HCT116 (cell line): ENCODE data around the gene HOXD13.

Source experiments
- CTCF ChIP-seq, 3 experiments: fragments of 200-600 bp in 1 of 3; sonication (generic) in 1 of 3; IDR thresholded peaks in 2 of 3; conservative IDR thresholded peaks in 1 of 3; 2 replicates each; pipeline ENCODE4 v1.5.1; 2012 to 2017; ENCODE audit warnings: low read depth in 2 of 3, low read length in 2 of 3, antibody characterized with exemption in 1 of 3, borderline replicate concordance in 1 of 3, control low read depth in 1 of 3, mild to moderate bottlenecking in 1 of 3, mixed read lengths in 1 of 3, mixed run types in 1 of 3, moderate library complexity in 1 of 3; ENCODE audit not compliant: insufficient read depth in 1 of 3
- ELF1 ChIP-seq: IDR thresholded peaks from 2 replicates; pipeline ENCODE4 v1.6.1; 2012; ENCODE audit warnings: low read depth, borderline replicate concordance
- JUND ChIP-seq: IDR thresholded peaks from 2 replicates; pipeline ENCODE4 v1.6.1; 2012
- SP1 ChIP-seq: IDR thresholded peaks from 2 replicates; pipeline ENCODE4 v1.6.1; 2012; ENCODE audit warnings: low read depth
- TF ChIP-seq, protein P1 (sequence below): IDR thresholded peaks from 2 replicates; pipeline ENCODE4 v1.6.1; 2012
- TF ChIP-seq, protein P2 (sequence below): IDR thresholded peaks from 2 replicates; pipeline ENCODE4 v1.6.1; 2012; ENCODE audit warnings: low read depth

- TF ChIP-seq, protein P1, sequence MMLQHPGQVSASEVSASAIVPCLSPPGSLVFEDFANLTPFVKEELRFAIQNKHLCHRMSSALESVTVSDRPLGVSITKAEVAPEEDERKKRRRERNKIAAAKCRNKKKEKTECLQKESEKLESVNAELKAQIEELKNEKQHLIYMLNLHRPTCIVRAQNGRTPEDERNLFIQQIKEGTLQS, result no peak
- TF ChIP-seq ELF1 (no peak), CTCF (IDR thresholded peaks at IDR 0.05 in 2 of 3, conservative IDR thresholded peaks at IDR 0.05 in 1 of 3; ENCODE audit: borderline replicate concordance in 1 of 3, insufficient read depth in 1 of 3, low read depth in 2 of 3, low read length in 2 of 3) (no peak), JUND (no peak; the same call in 1 of the 2 replicates), SP1 (no peak; the same call in 1 of the 2 replicates)
- TF ChIP-seq, protein P2, sequence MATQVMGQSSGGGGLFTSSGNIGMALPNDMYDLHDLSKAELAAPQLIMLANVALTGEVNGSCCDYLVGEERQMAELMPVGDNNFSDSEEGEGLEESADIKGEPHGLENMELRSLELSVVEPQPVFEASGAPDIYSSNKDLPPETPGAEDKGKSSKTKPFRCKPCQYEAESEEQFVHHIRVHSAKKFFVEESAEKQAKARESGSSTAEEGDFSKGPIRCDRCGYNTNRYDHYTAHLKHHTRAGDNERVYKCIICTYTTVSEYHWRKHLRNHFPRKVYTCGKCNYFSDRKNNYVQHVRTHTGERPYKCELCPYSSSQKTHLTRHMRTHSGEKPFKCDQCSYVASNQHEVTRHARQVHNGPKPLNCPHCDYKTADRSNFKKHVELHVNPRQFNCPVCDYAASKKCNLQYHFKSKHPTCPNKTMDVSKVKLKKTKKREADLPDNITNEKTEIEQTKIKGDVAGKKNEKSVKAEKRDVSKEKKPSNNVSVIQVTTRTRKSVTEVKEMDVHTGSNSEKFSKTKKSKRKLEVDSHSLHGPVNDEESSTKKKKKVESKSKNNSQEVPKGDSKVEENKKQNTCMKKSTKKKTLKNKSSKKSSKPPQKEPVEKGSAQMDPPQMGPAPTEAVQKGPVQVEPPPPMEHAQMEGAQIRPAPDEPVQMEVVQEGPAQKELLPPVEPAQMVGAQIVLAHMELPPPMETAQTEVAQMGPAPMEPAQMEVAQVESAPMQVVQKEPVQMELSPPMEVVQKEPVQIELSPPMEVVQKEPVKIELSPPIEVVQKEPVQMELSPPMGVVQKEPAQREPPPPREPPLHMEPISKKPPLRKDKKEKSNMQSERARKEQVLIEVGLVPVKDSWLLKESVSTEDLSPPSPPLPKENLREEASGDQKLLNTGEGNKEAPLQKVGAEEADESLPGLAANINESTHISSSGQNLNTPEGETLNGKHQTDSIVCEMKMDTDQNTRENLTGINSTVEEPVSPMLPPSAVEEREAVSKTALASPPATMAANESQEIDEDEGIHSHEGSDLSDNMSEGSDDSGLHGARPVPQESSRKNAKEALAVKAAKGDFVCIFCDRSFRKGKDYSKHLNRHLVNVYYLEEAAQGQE, result no peak
Measured at GRCh38 chr2:176128982-176129796, 36.7 kb downstream of the HOXD13 start, which contains the start of gene HOXD8.
